Stimulated activated CD4-positive, alpha-beta T cell treated with anti-CD3 and anti-CD28 coated beads, TNF-alpha, amount 100 ng/mL, for 48 hours (primary cell): Measurements from ENCODE around the gene SGMS1.

Experiments used
- DNase-seq, 3 donors: peaks; one replicate each; pipeline ENCODE4 v3.0.0-alpha.2; 2020; ENCODE audit warnings: low read depth in 3 of 3

The SGMS1 gene

DNA sequence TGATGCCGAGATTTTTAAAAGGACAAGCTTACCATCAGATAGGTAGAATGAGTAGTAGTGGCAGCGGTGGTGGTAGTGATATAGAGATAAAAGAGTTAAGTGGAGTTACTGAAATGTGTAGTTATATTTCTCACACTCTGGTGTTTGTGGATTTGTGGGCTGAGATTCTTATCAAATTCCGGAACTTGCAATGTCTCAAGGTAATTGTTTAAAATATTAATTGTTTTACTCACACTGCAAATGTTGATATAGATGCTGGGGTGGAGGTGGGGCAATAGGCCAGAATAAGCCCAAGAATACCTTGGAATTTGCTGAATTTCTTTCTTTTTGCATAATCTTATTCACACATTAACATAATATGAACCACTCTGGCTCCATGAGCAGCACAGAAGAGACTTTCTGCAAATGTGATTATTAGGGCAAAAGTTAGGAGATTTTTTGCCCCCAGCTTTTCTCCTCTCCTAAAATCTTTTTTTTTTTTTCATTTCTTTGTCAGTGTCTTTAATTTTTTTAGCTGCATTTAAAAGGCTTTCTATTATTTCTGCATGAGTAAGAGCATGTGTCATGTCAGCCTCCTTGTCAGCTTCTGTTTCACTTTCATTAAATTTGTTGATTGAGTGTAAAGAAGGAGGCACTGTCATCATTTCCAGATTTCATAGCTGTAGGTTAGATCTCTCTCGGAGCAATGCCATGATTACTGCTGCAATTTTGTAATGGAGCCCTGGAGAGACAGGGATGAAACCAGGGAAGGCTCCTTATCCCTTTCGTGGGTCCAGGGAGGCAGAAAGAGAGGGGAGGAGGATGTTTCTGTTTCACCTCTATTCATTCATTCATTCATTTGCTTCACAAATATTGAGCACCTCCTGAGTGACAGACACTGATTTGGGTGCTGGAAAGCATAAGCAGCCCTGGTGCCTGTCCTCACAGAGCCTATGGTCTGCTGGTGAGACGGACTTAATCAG is 13.1 kb upstream of the SGMS1 start:
- no peak for DNase-seq

DNA sequence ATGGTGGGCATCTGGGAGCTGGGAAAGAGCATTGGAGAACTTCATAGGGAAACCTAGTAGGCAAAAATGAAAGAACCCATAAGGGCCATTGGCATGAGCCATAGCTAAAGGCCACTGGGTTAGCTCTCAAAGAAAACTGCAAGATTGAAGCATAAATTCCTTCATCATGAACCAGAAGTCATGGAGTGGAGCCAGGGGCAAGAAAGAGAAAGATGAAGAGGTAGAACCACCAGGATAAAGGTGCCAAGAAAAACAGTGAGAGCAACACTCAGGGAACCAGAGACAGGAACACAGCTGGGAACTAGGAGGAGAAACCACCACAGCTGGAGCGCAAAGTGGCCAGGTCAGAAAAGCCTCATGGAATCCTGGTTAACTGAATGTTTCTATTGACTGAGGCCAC is 11.5 kb upstream of the SGMS1 start:
- DNase-seq, result no peak

DNA sequence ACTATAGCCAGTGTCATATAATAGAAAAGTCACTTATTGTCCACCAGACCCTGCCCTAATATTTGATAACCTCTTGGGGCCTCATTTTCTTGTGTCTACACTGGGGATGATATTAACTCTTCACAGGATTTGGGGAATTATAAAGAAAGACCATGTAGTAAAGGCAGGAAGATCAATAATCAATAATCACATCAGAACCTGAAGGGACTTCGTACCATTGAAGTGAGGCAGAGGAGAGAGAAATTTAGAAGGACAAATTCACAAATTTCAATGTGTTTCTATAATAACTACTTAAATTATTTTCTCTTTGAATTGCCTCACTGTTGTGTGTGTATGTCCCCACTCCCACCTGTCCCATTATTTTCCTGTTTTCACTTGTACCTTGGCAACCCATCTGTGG is 10.7 kb upstream of the SGMS1 start:
- DNase-seq, result no peak

DNA sequence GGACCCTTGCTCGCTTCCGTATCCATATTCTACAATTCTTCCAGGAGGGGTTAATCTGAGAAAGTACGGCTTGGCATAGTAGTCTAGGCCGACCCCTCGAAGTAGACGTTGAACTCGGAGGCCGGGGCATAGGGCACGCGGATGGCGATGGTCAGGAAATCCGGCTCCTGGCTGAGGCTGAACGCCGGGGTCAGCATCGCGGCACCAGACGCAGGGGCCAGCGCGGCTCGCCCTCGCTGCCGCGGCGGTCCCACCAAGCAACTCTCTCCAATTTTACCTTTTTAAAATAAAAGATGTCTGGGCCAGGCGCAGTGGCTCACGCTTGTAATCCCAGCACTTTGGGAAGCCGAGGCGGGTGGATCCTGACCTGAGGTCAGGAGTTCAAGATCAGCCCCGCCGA is 7.3 kb upstream of the SGMS1 start:
- DNase-seq, result no peak

DNA sequence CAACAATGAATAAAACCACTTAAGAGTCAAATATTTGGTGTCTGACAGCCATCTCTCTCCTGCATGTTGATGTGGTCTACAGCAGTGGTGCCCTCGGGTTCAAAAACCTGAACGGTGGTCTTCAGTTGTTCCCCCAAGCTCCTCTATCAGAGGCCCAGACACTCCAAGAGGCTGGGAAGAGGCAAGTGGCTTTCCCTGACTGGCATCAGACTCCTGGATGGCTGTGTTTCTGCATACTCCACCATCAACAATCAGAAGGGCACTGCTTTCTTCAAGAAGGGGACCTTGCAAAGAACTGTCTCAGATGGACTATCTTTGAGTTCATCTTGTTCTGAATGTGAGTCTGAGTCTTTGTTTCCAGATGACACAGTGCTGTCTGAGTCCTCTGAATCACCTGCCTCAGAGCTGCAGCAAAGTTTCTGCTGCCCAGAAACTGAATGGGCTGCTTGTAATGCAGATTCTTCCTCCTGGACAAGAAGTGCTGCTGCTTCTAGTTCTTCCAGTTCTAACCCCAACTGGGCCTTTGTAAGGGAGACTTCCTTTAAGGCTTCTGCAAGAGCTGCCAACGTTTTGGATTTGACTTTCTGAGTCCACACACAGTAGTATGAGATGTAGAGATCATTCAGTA is 5.9 kb upstream of the SGMS1 start:
- DNase-seq, result peak in 1 of 3 donors; percentile 17

DNA sequence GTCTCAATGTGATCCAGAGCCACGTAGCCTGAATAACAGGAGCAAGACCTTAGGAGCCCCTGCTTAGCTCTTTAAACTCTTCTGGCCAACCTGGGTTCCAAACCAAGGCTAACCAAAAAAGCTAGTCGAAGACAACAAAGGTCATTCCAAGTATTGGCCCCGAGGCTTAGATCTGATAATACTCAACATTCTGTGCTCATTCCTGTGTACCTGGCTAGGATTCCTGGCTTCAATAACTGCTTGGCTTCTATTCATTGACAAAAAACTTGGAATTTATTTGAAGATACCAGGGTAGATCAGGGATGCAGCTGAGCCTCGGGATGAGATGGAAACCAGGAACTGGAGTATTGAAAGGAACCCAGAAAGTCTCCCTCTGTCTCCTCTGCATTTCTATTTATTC is 4.1 kb upstream of the SGMS1 start:
- DNase-seq, result no peak

DNA sequence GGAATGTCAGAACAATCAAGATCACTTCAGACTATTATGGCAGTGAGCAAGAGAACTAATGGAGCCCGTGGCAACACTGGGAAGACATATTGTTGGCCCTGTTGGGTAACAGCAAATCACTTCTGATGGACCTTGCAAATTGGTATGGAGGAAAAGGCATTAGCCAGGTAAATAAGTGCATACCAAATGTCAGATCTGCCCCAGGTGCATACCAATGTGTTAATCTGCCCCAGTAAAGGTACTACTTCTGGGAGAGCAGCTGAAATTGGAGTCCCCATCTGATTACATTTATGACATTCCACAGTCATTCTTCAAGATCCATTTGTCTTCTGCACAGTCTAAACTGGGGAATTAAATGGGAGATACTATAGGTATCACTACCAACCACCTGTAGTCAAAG is 3.7 kb upstream of the SGMS1 start:
- no peak for DNase-seq

DNA sequence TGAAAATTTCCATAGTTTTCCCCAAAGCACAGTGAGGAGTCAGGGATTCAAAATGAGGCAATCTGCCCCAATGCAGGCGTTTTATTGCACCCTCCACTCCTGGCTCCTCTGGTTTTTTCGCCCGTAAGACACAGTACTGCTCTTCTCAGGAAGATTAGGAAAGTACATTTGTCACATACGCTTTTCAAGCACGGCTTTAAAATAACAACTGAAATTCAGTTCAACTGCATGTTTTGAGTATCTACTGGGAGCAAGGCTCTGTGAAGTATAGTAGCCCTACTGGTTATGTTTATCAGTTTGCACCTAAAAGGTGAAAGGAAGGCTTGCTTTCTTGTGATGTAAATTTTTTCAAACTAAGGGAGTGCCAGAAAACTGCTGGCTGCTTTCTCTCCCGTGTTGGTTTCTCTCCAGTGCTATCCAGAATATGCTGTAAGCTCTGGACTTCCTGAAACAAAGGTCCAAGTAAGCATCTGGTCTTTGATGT is 1.9 kb upstream of the SGMS1 start:
- no peak for DNase-seq

DNA sequence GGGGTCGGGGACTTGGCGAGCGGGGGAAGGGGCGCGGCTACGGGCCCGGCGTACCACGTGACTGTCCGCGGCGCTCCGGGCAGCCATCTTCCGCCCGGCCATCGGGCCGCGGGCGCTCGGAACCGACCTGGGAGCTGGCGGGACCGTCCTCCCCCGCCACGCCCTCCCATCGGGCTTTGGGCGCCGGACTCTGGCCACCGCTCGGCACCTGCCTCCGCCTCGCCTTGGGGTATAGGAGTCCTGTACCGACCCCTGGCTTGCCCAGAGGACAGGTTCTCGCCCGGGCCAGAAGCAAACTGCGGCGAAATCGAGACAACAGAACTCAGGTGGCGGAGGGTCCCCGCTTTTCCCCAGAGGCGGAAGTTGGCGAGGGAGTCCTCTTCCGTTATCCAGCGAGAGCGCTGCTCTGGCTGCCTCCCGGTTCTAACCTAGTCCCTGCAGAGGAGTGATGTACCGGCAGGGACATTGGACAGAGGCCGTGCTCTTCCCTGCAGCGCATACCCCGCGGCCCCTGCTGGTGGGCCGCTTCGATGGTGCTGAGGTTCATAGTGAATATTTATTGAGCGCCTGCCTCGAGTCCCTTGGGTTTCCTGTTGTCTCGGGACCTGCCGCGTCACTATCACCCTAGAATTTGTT is 1.2 kb upstream of the SGMS1 start:
- peak; percentile 23 to 38 (median 37) for DNase-seq

DNA sequence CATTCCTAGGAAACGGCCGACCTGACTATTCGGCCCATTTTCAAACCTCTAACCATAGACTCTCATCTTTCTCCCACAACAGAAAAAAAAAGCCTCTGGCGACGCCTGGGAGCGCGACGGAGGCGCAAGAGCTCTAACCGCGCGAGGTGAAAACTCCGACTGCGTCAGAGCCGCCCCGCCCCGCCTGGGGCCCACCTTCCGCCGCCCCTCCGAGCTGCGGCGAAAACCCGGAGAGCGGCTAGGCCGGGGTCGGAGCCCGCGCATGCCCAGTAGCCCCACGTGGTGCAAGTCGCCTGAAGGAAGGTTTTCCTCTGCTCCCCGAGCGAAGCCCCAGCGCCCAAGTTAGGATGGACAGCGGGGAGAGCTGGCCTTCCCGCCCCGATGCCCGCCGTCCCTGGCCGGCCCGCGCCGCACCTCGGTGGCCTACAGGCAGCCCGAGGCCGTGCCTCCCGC is 683 bp upstream of the SGMS1 start:
- peak; percentile 87 to 97 (median 89) for DNase-seq

DNA sequence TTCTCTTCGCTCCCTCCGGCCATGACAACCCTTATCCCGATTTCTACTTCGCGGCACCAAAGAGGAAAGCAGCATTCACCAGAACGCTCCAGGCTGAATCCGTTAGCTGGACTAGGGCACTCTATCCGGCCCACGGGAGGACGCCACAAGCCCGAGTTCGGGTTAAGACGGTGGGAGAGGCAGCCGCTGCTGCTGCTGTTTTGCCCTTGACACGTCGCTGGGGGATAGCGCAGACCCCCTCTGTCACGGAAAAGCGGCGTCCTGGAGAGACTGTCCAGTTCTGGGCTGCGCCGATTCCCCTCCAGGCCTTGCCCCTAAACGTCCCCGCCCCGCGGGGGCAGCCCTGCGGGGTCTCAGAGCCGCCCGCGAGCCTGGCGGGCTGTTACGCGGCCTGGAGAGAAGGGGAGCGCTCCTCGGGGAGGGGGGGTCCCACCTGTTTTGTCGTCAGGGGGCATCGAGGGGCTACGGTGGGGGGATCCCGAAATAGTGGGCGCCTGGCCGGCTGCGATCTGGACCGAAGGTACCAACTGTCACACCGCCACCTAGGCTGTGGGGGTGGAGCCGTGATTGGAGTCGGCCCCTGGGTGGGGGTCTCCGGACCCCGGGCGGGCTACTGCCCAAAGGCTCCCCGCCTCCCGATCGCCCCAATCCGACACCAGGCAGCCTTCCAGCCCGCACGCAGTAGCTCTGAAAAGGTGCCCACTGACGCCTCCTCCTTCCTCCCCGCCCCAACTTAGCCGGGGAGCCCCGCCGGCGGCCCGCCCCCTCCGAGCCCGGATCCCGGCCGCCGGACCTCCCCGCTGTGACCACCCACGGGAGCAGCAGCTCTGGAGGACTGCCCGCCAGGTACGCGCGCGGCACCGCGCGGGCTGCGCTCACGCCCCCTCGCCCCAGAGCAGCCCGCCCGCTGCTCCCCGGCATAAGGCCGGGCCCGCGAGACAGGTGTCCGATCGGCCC is 772 bp downstream of the SGMS1 start:
- DNase-seq, result peak in 1 of 3 donors; percentile 30

DNA sequence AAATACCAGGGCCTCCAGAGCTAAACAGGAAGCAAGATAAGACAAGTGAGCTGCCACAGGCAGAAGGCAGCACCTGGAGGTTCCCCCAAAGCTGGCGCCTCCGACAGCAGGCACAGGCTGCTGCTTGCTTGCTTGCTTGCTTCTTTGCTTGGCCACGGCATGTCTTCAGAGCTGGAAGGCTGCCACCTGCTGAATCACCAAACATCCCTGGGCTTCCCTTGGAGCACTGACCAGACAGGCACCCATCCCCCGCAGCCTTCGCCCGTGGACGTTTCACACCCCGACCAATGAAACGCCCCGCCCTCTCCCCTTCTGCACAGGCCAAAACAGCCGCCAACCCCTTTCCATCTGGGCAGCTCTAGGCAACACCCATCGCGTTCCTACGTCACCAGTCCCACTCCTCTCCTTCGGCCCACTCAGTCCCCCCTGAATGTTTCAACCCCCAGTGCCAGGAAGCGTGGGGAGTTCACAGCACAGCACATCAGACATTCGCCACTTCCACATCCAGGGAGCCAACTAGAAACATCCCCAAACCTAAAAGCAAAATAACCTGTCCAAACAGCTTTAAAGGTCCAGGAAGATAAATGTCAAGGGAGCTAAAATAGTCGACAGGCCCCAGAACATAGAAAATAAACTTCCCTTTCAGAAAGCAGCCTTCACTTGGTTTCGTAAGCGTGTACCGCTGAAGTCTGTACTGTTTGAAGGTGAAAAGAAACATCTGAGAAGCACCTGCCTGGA is 1.6 kb downstream of the SGMS1 start:
- DNase-seq, result peak in 2 of 3 donors; percentile 8 to 30

DNA sequence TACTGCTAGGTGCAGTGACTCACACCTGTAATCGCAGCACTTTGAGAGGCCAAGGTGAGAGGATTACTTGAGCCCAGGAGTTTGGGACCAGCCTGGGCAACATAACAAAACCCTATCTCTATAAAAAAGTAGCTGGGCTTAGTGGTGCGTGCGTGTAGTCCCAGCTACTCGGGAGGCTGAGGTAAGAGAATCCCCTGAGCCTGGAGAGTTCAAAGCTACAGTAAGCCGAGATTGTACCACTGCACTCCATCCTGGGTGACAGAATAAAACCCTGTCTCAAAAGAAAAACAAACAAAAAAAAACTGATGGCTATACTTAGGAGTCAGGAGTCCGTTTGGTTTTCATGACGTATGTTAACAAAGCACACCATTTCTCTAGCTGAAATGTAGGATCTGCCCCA is 2.9 kb downstream of the SGMS1 start:
- DNase-seq, result no peak

DNA sequence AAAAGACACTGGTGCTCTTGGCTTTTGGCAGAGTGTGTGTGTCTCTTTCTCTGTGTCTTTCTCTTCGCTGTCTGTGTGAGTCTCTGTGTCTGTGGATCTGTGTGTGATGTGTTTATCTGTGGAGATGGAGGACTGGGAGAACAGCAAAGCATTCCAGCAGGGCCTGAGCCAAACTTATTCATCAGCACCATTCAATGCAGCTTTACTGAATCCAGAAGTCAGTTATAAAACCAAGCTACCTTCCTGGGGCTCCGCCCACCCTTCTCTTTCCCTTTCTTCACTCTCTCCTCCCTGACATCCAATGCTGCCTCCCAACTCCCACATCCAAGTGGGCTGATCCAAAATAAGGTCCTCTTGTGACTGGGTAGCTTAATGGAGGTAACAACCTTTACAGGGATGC is 3.9 kb downstream of the SGMS1 start:
- no peak for DNase-seq

DNA sequence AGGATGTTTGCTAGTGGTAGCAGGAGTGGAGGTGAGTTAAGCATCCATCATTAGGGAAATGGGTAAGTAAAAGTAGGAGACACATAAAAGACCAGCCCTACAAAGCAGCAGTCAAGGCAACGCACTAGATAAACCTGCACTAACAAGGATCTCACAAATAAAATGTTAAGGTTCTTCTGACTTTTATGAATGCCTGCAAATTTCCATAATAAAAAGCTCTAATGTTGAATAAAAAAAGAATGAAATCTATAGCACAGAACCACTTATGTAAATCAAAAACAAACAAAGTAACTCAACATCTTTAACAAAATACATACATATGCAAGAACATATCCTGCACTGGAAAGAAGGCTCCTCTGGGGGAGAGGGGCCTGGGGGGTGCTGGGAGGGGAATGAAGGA is 4.6 kb downstream of the SGMS1 start:
- DNase-seq, result no peak

DNA sequence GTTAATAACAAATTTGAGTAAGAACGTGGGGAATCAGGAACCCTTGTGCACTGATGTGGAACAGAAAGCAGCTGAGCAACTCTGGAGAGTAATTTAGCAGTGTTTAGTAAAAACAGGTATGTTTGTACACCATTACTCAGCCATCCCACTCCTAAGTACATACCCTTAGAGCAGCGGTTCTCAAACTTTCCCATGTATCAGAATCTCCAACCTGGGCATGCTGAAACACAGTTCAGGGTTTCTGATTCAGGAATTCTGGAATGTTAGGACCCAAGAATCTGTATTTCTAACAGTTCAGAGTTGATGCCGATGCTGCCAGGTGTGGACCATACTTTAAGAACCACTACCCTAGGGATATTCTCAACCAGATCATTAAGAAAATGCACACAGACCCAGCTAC is 5.1 kb downstream of the SGMS1 start:
- no peak for DNase-seq

DNA sequence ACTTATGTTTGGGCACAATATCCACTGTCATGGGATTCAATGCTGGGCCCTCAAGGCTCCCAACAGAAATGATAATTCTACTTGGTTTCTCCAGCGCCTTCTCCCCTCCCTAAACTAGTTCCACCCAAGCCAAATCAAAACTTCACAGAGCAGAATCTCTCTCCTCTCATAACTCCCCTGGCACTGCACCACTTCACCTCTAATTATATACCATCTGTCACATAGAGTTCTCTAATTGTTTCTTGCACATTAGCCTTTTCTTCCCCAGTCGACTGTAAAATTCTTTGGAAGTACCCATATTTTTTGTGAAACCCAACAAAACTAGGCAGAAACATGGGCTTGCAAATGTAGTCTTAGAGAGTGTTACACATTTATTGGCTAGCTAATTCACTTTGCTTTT is 8.1 kb downstream of the SGMS1 start:
- DNase-seq, result no peak

DNA sequence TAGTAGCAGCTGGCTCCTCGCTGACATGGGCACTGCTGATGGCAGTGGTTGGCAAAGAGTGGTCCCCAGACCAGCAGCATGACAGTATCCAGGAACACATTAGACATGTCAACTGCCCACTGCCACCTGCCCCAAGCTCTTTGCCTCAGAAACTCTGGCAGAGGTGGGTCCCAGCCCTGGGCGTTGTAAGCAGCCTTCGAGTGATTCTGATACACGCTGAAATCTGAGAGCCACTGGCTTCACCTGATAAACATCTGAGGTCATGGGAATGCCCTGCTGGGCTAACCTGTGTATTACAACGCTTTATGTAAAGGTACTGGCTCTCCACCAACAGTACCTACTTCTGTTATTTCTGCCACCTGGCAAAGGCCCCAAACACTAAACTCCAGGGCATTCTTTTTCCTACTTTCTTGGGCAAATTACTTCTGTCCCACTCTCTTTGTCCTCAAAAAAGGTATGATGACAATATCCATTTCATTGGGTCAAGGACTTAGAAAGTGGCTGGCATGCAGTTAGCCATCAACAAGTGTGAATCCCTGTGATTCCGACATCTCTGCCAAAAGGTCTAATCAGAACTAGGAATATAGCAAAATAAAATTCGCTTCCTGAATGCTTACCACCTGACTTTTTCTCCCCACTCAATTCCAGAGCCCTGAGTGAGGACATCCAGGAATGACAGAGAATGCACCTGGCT is 9.2 kb downstream of the SGMS1 start:
- no peak for DNase-seq

DNA sequence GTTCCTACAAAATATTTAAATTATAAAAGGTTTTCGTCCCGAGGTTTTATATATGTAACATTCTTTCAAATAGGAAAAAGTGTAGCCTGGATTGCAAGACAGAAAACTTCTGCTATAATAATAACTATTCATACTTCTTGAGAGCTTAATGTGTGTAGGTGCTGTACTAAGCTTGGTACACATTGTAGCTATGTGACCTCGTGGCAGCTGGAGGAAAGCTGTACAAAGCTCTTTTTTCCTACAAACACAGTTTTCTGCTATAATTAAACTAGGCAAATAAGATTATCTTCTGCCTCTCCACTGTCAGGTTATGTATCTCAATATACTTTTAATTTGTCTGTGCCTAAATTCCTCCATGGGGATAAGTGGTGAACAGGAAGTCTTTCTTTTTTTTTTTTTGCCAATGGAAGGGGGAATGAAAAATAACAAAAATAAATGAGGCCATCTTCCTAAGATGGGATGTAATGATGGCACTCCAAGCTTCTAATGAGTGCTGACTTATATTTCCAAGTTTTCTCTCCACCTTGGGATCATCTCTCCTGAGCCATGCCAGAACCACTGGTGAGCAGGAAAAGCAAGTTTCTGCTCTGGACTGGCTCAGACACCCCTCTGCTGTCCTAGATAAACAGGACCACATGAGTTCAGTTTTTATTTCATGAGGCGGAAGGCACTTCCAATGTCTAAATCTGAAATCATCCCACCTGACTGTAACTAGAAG is 9.9 kb downstream of the SGMS1 start:
- DNase-seq, result no peak
